GM23338 (cell line): ENCODE results near the gene ANKRD65.

Source experiments
- CREB1 ChIP-seq: fragments of 250-450 bp; sonication (Bioruptor Pico); IDR thresholded peaks from 2 replicates; pipeline ENCODE4 v1.5.0; 2020; ENCODE audit warnings: low read depth, mild to moderate bottlenecking, moderate library complexity
- EZH2 ChIP-seq: fragments of 200-600 bp; sonication (generic); IDR thresholded peaks from one replicate; pipeline ENCODE4 v1.8.0; 2017; ENCODE audit warnings: antibody characterized with exemption, mild to moderate bottlenecking, low read depth; ENCODE audit not compliant: unreplicated experiment
- EZH2phosphoT487 ChIP-seq: fragments of 200-600 bp; sonication (generic); IDR thresholded peaks from one replicate; pipeline ENCODE4 v1.8.1; 2018; ENCODE audit warnings: antibody characterized with exemption; ENCODE audit not compliant: unreplicated experiment
- JUNB ChIP-seq: IDR thresholded peaks from one replicate; pipeline ENCODE4 v1.6.1; 2016; ENCODE audit warnings: antibody characterized with exemption; ENCODE audit not compliant: unreplicated experiment
- NANOG ChIP-seq: IDR thresholded peaks from 2 replicates; pipeline ENCODE4 v1.6.1; 2016; ENCODE audit warnings: antibody characterized with exemption, borderline replicate concordance
- POLR2AphosphoS5 ChIP-seq: IDR thresholded peaks from 2 replicates; pipeline ENCODE4 v1.6.1; 2016; ENCODE audit warnings: antibody characterized with exemption, low read depth
- STAT1 ChIP-seq: IDR thresholded peaks from one replicate; pipeline ENCODE4 v1.6.1; 2016; ENCODE audit warnings: antibody characterized with exemption; ENCODE audit not compliant: unreplicated experiment
- ZNF114 ChIP-seq: fragments of 250-450 bp; sonication (Bioruptor Pico); IDR thresholded peaks from 2 replicates; pipeline ENCODE4 v1.5.0; 2020; ENCODE audit warnings: mild to moderate bottlenecking, moderate library complexity
- ZNF331 ChIP-seq: fragments of 250-450 bp; sonication (Bioruptor Pico); IDR thresholded peaks from 2 replicates; pipeline ENCODE4 v1.5.0; 2020; ENCODE audit warnings: low read depth, mild to moderate bottlenecking, moderate library complexity
- TF ChIP-seq, protein P1 (sequence below), 2 experiments: fragments of 200-600 bp in 1 of 2; sonication (generic) in 1 of 2; conservative IDR thresholded peaks; 2 replicates each; pipeline versions ENCODE4 v1.5.1 to v1.6.1; 2016 to 2017; ENCODE audit warnings: antibody characterized with exemption in 2 of 2, low read depth in 2 of 2, mild to moderate bottlenecking in 2 of 2, moderate library complexity in 1 of 2
- TF ChIP-seq, protein P2 (sequence below): IDR thresholded peaks from one replicate; pipeline ENCODE4 v1.6.1; 2018; ENCODE audit warnings: antibody characterized with exemption; ENCODE audit not compliant: unreplicated experiment
- TF ChIP-seq, protein P3 (sequence below): IDR thresholded peaks from 2 replicates; pipeline ENCODE4 v1.6.1; 2016; ENCODE audit warnings: antibody characterized with exemption
- TF ChIP-seq, protein P4 (sequence below): fragments of 250-450 bp; sonication (Bioruptor Pico); IDR thresholded peaks from 2 replicates; pipeline ENCODE4 v1.5.0; 2020; ENCODE audit warnings: mild to moderate bottlenecking, moderate library complexity

DNA sequence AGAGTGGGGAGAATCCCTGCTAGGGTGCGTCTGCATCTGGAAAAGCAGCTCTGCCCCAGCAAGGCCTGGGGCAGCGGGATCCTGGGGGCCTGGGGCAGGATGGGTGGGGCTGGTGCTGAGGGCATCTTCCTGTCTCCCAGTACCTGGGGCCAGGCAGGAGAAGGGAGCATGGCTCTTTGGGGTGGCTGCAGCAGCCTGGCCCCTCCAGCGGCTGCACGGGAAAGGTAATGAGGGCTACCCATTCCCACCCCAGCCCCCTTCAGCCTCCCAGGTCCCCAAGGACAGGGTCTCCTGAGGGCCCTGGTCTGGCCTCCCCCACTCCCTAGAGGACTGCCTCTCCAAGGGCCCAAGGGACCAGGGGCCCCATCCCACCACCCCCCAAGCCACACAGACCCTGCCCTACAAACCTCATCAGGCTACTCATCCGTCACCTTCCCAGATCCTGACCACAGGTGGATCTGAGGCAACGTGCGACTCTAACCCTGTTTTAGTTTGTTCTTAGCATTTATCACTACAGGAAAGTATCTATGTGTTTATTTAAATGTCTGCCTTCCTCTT lies 910 bp upstream of the ANKRD65 start:
- TF ChIP-seq, protein P1, sequence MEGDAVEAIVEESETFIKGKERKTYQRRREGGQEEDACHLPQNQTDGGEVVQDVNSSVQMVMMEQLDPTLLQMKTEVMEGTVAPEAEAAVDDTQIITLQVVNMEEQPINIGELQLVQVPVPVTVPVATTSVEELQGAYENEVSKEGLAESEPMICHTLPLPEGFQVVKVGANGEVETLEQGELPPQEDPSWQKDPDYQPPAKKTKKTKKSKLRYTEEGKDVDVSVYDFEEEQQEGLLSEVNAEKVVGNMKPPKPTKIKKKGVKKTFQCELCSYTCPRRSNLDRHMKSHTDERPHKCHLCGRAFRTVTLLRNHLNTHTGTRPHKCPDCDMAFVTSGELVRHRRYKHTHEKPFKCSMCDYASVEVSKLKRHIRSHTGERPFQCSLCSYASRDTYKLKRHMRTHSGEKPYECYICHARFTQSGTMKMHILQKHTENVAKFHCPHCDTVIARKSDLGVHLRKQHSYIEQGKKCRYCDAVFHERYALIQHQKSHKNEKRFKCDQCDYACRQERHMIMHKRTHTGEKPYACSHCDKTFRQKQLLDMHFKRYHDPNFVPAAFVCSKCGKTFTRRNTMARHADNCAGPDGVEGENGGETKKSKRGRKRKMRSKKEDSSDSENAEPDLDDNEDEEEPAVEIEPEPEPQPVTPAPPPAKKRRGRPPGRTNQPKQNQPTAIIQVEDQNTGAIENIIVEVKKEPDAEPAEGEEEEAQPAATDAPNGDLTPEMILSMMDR (conservative IDR thresholded peaks at IDR 0.05; ENCODE audit: low read depth in 2 of 2): no peak
- TF ChIP-seq EZH2phosphoT487 (no peak), EZH2 (no peak), CREB1 (CRISPR knock-in tag) (no peak), STAT1 (no peak), POLR2AphosphoS5 (no peak), JUNB (no peak), NANOG (no peak), ZNF114 (CRISPR knock-in tag) (no peak), ZNF331 (CRISPR knock-in tag) (no peak)
- TF ChIP-seq, protein P2, sequence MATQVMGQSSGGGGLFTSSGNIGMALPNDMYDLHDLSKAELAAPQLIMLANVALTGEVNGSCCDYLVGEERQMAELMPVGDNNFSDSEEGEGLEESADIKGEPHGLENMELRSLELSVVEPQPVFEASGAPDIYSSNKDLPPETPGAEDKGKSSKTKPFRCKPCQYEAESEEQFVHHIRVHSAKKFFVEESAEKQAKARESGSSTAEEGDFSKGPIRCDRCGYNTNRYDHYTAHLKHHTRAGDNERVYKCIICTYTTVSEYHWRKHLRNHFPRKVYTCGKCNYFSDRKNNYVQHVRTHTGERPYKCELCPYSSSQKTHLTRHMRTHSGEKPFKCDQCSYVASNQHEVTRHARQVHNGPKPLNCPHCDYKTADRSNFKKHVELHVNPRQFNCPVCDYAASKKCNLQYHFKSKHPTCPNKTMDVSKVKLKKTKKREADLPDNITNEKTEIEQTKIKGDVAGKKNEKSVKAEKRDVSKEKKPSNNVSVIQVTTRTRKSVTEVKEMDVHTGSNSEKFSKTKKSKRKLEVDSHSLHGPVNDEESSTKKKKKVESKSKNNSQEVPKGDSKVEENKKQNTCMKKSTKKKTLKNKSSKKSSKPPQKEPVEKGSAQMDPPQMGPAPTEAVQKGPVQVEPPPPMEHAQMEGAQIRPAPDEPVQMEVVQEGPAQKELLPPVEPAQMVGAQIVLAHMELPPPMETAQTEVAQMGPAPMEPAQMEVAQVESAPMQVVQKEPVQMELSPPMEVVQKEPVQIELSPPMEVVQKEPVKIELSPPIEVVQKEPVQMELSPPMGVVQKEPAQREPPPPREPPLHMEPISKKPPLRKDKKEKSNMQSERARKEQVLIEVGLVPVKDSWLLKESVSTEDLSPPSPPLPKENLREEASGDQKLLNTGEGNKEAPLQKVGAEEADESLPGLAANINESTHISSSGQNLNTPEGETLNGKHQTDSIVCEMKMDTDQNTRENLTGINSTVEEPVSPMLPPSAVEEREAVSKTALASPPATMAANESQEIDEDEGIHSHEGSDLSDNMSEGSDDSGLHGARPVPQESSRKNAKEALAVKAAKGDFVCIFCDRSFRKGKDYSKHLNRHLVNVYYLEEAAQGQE: no peak
- TF ChIP-seq, protein P3, sequence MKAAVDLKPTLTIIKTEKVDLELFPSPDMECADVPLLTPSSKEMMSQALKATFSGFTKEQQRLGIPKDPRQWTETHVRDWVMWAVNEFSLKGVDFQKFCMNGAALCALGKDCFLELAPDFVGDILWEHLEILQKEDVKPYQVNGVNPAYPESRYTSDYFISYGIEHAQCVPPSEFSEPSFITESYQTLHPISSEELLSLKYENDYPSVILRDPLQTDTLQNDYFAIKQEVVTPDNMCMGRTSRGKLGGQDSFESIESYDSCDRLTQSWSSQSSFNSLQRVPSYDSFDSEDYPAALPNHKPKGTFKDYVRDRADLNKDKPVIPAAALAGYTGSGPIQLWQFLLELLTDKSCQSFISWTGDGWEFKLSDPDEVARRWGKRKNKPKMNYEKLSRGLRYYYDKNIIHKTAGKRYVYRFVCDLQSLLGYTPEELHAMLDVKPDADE: no peak
- TF ChIP-seq, protein P4, sequence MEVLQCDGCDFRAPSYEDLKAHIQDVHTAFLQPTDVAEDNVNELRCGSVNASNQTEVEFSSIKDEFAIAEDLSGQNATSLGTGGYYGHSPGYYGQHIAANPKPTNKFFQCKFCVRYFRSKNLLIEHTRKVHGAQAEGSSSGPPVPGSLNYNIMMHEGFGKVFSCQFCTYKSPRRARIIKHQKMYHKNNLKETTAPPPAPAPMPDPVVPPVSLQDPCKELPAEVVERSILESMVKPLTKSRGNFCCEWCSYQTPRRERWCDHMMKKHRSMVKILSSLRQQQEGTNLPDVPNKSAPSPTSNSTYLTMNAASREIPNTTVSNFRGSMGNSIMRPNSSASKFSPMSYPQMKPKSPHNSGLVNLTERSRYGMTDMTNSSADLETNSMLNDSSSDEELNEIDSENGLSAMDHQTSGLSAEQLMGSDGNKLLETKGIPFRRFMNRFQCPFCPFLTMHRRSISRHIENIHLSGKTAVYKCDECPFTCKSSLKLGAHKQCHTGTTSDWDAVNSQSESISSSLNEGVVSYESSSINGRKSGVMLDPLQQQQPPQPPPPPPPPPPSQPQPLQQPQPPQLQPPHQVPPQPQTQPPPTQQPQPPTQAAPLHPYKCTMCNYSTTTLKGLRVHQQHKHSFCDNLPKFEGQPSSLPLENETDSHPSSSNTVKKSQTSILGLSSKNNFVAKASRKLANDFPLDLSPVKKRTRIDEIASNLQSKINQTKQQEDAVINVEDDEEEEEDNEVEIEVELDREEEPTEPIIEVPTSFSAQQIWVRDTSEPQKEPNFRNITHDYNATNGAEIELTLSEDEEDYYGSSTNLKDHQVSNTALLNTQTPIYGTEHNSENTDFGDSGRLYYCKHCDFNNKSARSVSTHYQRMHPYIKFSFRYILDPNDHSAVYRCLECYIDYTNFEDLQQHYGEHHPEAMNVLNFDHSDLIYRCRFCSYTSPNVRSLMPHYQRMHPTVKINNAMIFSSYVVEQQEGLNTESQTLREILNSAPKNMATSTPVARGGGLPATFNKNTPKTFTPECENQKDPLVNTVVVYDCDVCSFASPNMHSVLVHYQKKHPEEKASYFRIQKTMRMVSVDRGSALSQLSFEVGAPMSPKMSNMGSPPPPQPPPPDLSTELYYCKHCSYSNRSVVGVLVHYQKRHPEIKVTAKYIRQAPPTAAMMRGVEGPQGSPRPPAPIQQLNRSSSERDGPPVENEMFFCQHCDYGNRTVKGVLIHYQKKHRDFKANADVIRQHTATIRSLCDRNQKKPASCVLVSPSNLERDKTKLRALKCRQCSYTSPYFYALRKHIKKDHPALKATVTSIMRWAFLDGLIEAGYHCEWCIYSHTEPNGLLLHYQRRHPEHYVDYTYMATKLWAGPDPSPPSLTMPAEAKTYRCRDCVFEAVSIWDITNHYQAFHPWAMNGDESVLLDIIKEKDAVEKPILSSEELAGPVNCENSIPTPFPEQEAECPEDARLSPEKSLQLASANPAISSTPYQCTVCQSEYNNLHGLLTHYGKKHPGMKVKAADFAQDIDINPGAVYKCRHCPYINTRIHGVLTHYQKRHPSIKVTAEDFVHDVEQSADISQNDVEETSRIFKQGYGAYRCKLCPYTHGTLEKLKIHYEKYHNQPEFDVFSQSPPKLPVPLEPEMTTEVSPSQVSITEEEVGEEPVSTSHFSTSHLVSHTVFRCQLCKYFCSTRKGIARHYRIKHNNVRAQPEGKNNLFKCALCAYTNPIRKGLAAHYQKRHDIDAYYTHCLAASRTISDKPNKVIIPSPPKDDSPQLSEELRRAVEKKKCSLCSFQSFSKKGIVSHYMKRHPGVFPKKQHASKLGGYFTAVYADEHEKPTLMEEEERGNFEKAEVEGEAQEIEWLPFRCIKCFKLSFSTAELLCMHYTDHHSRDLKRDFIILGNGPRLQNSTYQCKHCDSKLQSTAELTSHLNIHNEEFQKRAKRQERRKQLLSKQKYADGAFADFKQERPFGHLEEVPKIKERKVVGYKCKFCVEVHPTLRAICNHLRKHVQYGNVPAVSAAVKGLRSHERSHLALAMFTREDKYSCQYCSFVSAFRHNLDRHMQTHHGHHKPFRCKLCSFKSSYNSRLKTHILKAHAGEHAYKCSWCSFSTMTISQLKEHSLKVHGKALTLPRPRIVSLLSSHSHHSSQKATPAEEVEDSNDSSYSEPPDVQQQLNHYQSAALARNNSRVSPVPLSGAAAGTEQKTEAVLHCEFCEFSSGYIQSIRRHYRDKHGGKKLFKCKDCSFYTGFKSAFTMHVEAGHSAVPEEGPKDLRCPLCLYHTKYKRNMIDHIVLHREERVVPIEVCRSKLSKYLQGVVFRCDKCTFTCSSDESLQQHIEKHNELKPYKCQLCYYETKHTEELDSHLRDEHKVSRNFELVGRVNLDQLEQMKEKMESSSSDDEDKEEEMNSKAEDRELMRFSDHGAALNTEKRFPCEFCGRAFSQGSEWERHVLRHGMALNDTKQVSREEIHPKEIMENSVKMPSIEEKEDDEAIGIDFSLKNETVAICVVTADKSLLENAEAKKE (CRISPR knock-in tag): no peak
